Measurements from ENCODE around the gene ATOH8. TPM values are rescaled to one million over a fixed set of nuclear protein-coding genes. Genes with fewer than 3 reads are reported as not detected.

The ATOH8 gene
- total and polyA plus RNA-seq, 10 of the 15 experiments (the other 5 are each of a cell fraction or from before 2014, with no cell fraction given), result 0.03 to 0.60 TPM; not detected in 8

DNA sequence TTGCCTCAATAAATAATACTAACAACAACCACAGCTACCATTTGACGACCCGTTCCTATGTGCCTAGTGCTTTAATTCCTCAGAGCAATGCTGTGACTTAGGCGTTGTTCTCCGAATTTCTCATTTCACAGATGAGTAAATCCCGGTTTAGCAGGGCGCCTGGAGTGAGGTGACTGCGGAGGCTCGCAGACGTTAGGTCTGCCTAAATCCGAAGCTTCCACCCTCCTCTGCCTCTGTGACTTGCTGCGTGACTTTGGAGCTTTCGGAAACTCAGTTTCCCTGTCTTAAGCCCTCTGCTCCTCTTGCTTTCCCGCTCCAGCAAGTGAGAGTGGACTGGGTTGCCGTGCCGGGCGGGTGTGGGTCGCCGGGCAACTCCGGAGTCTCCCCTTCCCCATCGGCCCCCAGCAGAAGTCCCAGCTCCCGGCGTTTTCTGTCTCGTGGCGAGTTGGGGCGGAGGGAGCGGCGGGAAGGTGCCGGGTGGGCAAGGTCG lies 711 bp upstream of the ATOH8 start:
- Histone ChIP-seq H3K27ac (ENCODE audit: control insufficient read depth, insufficient read depth) (no peak overlapping the region), H3K9ac (ENCODE audit: control insufficient read depth, insufficient read depth, low read length) (no peak overlapping the region), H3K9me3 (replicated peaks; ENCODE audit: control insufficient read depth, insufficient read depth, low read length) (peaks cover 13% of the 10 kb centered on the region; the same call in 2 of the 3 replicates), H2AFZ (ENCODE audit: control insufficient read depth, low read depth, low read length) (no peak overlapping the region), H4K20me1 (ENCODE audit: control insufficient read depth, insufficient read depth) (no peaks in the 10 kb centered on the region), H3K27me3 (replicated peaks in 1 of 2; ENCODE audit: control insufficient read depth in 2 of 2, insufficient read depth in 2 of 2, low read length in 1 of 2) (peaks cover 10 to 30% of the 10 kb centered on the region in 2 experiments), H3K4me1 (ENCODE audit: control insufficient read depth, insufficient read depth, low read length) (peaks cover 7% of the 10 kb centered on the region), H3K36me3 (ENCODE audit: control insufficient read depth in 2 of 2, insufficient read depth in 2 of 2, low read length in 1 of 2) (no peaks in the 10 kb centered on the region), H3K4me3 (no peak overlapping the region), H3K4me2 (ENCODE audit: control insufficient read depth, insufficient read depth) (0 out of 2 replicates have a peak overlapping the region, but pooled peaks have one; percentile 13), H3K79me2 (ENCODE audit: control insufficient read depth, insufficient read depth, low read length) (no peaks in the 10 kb centered on the region)
- no TSS peak for BruUV-seq (replicated peaks)
- POLR2A ChIA-PET, result no interaction called here
- in situ Hi-C loops (cut with MboI), result no loop called here
- DNase-seq (ENCODE audit: low read depth, low spot score), result no peak
- no peak for TF ChIP-seq PAX5 (IDR thresholded peaks at IDR 0.05; ENCODE audit: borderline replicate concordance, low read depth, low read length)
- 0 out of 2 replicates have a peak, but pooled peaks have one; percentile 86 for TF ChIP-seq EZH2 (IDR thresholded peaks at IDR 0.05; ENCODE audit: borderline replicate concordance, control insufficient read depth, low read depth, low read length)
- peak; percentile 47 for TF ChIP-seq SUZ12 (IDR thresholded peaks at IDR 0.05; ENCODE audit: unreplicated experiment)
- RAD21 ChIA-PET (ENCODE audit: unreplicated experiment), result interaction anchor here (0.7 to 6.2 kb wide), 4 partner anchors 8 to 62 kb away, joined by 3 to 31 read pairs (median 4); no protein-coding TSS in a partner anchor
- WGBS (ENCODE audit: insufficient coverage, insufficient replicate concordance, low lambda C conversion rate, missing lambda C conversion rate), result 4% methylated on average over 29 of the region's 29 CpGs
- CTCF ChIA-PET, result interaction anchor here (0.9 to 6.5 kb wide), 6 partner anchors 9 to 116 kb away, joined by 4 to 35 read pairs (median 4); no protein-coding TSS in a partner anchor
- SMC1A ChIA-PET (ENCODE audit: uncharacterized antibody, unreplicated experiment), result interaction anchor here (0.6 to 2.6 kb wide), 5 partner anchors 8 to 355 kb away, joined by 3 to 9 read pairs (median 3); no protein-coding TSS in a partner anchor
- FAIRE-seq, result no peak
- intact Hi-C loops (cut with micrococcal nuclease; ENCODE audit: unreplicated experiment), result no loop called here
- ATAC-seq, result no peak

DNA sequence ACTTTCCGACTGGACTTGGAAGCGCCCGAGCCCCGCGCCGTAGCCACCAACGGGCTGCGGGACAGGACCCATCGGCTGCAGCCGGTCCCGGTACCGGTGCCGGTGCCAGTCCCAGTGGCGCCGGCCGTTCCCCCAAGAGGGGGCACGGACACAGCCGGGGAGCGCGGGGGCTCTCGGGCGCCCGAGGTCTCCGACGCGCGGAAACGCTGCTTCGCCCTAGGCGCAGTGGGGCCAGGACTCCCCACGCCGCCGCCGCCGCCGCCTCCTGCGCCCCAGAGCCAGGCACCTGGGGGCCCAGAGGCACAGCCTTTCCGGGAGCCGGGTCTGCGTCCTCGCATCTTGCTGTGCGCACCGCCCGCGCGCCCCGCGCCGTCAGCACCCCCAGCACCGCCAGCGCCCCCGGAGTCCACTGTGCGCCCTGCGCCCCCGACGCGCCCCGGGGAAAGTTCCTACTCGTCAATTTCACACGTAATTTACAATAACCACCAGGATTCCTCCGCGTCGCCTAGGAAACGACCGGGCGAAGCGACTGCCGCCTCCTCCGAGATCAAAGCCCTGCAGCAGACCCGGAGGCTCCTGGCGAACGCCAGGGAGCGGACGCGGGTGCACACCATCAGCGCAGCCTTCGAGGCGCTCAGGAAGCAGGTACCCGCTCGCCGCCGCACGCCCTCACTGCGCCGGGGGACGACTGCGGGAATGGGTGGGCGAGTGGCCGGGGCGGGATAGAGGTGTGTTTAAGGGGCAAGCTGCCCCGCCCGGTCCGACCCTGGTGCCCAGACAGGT lies 713 bp downstream of the ATOH8 start:
- no peak overlapping the region for H3K9ac ChIP-seq (ENCODE audit: control insufficient read depth, insufficient read depth, low read length)
- TF ChIP-seq EED (IDR thresholded peaks at IDR 0.05; ENCODE audit: low read depth), result no peak
- no peak for TF ChIP-seq NR2F1 (conservative IDR thresholded peaks at IDR 0.05)
- TF ChIP-seq, protein P1, sequence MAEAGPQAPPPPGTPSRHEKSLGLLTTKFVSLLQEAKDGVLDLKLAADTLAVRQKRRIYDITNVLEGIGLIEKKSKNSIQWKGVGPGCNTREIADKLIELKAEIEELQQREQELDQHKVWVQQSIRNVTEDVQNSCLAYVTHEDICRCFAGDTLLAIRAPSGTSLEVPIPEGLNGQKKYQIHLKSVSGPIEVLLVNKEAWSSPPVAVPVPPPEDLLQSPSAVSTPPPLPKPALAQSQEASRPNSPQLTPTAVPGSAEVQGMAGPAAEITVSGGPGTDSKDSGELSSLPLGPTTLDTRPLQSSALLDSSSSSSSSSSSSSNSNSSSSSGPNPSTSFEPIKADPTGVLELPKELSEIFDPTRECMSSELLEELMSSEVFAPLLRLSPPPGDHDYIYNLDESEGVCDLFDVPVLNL (IDR thresholded peaks at IDR 0.05; ENCODE audit: low read depth, low read length), result no peak
- TF ChIP-seq HDAC6 (IDR thresholded peaks at IDR 0.05; ENCODE audit: unreplicated experiment), result peak; percentile 98
- no peak for TF ChIP-seq EZH2 (IDR thresholded peaks at IDR 0.05; ENCODE audit: borderline replicate concordance, control insufficient read depth, low read depth, low read length)
- TF ChIP-seq POLR2A (IDR thresholded peaks at IDR 0.05; ENCODE audit: low read depth, low read length), result no peak
- peak; percentile 44; the same call in 1 of the 2 replicates for TF ChIP-seq BMI1 (IDR thresholded peaks at IDR 0.05; ENCODE audit: borderline replicate concordance)
- 0 out of 2 replicates have a peak, but pooled peaks have one; percentile 60 for TF ChIP-seq DPF2 (IDR thresholded peaks at IDR 0.05)
- peak; percentile 44 for TF ChIP-seq IKZF1 (conservative IDR thresholded peaks at IDR 0.05)
- ChIA-PET SMC1A (ENCODE audit: uncharacterized antibody, unreplicated experiment) (interaction anchor here (1.2 kb wide), 1 partner anchor 9 kb away, joined by 5 read pairs; no protein-coding TSS in a partner anchor), RAD21 (ENCODE audit: unreplicated experiment) (interaction anchor here (0.9 to 6.2 kb wide), 4 partner anchors 10 to 60 kb away, joined by 4 to 31 read pairs (median 4); no protein-coding TSS in a partner anchor), CTCF (interaction anchor here (1.3 to 6.5 kb wide), 2 partner anchors 8 to 11 kb away, joined by 3 to 35 read pairs; no protein-coding TSS in a partner anchor), POLR2A (no interaction called here)
- no peaks in the 10 kb centered on the region for H3K36me3 ChIP-seq (ENCODE audit: control insufficient read depth in 2 of 2, insufficient read depth in 2 of 2, low read length in 1 of 2)
- DNase-seq (ENCODE audit: low read depth, low spot score), result no peak
- H3K9me3 ChIP-seq (replicated peaks; ENCODE audit: control insufficient read depth, insufficient read depth, low read length), result peaks cover under 1% of the 10 kb centered on the region; the same call in 2 of the 3 replicates
- peak; percentile 45 for ATAC-seq
- intact Hi-C loops (cut with micrococcal nuclease; ENCODE audit: unreplicated experiment) (no loop called here), in situ Hi-C loops (cut with MboI) (no loop called here)
- no peaks in the 10 kb centered on the region for H3K79me2 ChIP-seq (ENCODE audit: control insufficient read depth, insufficient read depth, low read length)
- H3K27ac ChIP-seq (ENCODE audit: control insufficient read depth, insufficient read depth), result no peak overlapping the region
- no peak for FAIRE-seq
- no peak overlapping the region for H2AFZ ChIP-seq (ENCODE audit: control insufficient read depth, low read depth, low read length)
- peaks cover 10 to 30% of the 10 kb centered on the region in 2 experiments for H3K27me3 ChIP-seq (replicated peaks in 1 of 2; ENCODE audit: control insufficient read depth in 2 of 2, insufficient read depth in 2 of 2, low read length in 1 of 2)
- WGBS (ENCODE audit: insufficient coverage, insufficient replicate concordance, low lambda C conversion rate, missing lambda C conversion rate), result 6% methylated on average over 68 of the region's 93 CpGs
- BruUV-seq (replicated peaks), result no TSS peak
- H4K20me1 ChIP-seq (ENCODE audit: control insufficient read depth, insufficient read depth), result no peaks in the 10 kb centered on the region
- H3K4me1 ChIP-seq (ENCODE audit: control insufficient read depth, insufficient read depth, low read length), result no peaks in the 10 kb centered on the region; the same call in 1 of the 2 replicates
- peak overlapping the region; percentile 27; the same call in 1 of the 2 replicates for H3K4me3 ChIP-seq
- peak overlapping the region; percentile 50; the same call in 1 of the 2 replicates for H3K4me2 ChIP-seq (ENCODE audit: control insufficient read depth, insufficient read depth)
